ENCODE results near the gene RELCH. TPM values are rescaled to one million over a fixed set of nuclear protein-coding genes. Genes with fewer than 3 reads are reported as not detected.
A peak's percentile ranks its signal among the peaks of the same experiment; 100 is the strongest.

RELCH gene
- polyA plus RNA-seq, 1 donor = 14.1 TPM

DNA sequence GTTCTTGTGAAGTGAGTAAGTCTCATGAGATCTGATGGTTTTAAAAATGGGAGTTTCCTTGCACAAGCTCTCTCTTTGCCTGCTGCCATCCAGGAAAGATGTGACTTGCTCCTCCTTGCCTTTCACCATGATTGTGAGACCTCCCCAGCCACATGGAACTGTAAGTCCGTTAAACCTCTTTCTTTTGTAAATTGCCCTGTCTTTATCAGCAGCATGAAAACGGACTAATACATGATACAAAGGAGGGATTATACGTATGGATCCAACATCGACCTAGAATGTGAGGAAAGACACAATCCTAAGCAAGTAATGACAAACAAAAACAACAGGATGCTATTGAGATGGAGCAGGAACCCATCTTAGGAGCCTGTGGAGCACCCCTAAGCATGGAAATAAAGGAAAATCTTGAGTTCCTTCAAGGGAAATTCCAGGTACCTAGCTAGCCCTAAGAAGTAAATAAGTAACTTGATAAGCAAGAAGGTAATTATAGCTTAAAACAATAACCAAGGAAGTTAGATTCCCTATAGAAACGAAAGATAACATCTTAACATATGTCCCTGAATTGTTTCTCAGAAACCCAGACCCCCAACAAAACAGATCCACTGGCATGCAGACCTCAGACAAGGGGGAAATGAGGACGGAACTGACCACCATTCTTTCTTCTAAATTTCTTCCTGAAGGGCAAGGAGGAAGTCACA, 136.6 kb downstream of the RELCH start:
- no peak for DNase-seq

DNA sequence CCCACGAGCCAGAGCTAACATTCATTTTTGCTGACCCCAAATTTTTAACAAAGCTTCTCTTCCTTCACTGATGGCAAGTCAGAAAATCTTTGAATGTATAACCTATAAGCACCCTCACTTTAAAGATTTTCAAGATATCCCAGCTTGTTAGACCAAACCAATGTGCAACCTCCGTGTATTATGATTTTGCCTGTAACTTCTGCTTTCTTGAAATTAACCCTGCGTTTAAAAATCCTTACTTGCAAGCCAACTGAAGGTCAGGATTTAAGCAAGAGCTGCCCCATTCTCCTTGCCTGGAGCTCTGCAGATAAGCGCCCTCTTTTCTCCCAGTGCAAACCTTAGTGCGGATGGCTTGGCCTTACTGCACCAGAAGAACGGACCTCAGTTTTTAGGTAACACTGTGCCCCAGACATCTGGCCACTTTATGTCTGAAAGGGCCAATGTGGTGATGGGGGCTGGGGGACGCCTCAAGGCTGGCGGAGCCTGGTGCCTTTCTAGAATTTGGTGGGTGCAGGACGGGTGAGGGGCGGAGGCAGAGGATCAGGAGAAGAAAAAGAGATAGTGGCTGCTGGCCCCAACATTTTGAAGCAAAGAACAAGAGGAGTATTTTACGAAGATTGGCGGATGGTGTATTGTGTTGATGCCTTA, 137.2 kb downstream of the RELCH start:
- DNase-seq = no peak

DNA sequence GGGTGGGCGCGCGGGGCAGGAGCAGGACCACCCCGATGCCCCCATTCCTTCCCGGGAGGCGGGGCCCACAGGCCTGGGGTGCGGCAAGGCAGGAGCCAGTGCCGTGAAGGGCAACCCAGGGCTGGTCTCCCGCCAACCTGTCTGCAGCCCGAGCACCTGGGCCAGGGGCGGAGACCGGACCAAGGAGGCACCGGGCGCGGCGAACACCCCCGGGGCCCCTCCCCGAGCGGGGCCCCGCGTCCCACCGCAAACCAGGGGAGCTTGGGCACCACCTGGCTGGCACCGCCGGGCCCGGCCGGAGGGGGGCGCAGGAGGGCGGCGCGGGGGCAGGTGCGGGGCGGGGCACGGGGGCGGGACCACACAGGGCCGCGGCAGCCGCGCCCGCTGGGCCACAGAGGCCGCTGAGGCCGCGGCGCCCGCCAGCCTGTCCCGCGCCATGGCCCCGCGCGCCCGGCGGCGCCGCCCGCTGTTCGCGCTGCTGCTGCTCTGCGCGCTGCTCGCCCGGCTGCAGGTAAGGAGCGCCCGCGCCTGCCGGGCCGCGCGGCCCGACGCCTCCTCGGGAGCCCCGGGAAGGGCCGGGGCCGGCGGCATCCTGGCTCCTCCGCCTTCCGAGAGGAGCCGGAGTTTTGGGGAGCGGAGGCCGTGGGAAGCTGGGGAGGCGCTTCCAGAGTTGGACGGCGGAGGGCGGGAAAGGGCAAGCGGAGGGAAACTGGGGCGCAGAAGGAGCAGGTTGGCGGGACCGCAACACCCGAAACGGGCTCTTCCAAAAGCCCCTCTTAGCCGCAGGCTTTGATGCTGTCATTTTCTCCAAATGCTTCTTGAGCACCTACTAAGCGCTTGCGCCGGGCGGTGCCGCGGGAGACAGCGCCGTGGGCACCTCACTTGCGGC, 138.1 kb downstream of the RELCH start, which contains the start of gene TNFRSF11A:
TNFRSF11A (plus strand) TSS at position 394 of the 889 bp plus-strand sequence; CDS start at position 437, 43 bp downstream.
- peak; percentile 46 for DNase-seq

DNA sequence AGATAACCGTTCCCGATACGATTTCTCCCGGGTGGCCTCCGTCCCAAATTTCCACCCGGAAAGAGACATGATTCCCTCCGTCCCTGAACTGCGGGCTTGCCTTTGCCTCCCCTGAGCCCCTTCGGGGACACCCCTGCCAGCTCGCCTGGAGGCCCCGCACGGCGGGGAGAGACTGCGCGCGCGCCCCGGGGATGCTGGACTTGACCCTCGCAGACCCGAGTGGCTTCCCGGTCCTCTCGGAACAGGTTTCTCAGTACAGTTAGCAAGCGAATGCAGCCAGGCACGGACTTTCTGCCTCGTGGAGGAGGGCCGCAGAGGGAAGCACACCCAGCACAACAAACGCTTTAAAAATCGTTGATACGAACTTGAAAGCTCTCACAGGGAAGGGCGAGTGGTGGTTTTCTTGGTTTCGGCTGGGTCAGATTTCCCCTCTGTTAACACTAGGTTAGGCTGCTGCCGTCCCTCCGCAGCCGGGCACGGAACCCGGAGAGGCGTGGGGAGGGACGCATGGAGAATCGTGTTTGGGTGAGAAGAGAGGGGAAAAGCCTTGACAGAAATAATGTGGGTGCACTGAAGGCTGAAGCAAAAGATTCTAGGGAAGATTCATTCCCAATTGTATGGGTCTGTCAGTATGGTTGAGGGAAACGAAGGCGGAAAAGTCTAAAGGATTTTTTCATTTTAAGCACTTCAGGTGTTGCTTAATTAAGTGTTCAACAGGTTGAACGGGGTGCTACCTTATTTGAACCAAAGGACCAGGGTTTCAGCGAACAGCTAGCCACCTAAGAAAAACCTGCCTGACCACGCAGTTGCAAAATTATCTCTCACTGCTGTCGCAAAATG, 139.0 kb downstream of the RELCH start:
- no peak for DNase-seq

DNA sequence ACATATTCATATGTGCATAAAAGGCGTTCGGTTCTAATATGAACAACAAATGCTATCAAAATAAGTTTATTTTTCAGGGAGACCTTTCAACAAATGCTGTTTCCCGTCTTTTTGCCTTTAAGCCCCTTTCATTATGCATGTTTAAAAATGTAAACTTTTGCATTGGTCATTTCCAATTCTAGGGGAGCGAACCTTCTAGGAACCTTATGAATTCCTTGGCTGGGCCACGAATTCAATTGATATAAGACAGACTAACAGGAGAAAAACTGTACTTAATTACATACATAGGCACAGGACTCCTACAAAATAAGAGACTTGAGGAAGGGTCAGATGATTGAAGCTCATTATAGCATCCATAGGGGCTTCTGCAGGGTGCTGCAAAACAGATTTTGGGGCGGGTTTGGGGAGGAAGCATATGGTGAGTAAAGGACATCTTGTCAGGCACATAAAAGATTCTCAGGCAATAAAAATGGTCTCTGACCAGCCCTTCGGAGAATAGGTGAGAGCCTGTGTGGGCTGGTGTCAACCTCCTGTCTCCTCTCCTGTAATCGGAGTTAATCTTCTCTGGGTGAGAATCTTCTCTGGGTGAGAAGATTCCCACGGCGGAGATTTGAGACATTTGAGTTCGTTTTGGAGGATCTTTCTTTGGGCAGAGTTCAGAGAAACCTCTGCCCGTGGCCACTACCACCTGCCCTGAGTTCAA, 139.7 kb downstream of the RELCH start:
- DNase-seq = no peak

DNA sequence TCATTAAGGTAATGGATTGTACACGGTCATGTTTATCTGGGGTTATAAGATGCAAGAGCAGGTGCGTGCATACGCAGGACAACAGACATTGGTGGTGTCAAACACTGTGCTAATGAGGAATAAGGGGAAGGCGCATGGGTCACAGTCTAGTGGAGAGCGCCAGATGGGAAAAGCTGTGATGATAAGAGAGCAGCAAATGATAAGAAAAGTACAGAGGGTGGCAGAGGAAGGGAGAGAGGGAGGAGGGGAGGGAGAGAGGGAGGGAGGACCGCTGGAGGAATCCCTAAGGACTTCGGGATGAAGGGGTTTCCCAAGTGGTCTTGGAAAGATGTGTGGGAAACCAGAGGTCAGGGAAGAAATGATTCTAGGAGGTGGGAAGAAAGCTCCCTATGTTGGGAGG, 140.9 kb downstream of the RELCH start:
- DNase-seq = no peak

DNA sequence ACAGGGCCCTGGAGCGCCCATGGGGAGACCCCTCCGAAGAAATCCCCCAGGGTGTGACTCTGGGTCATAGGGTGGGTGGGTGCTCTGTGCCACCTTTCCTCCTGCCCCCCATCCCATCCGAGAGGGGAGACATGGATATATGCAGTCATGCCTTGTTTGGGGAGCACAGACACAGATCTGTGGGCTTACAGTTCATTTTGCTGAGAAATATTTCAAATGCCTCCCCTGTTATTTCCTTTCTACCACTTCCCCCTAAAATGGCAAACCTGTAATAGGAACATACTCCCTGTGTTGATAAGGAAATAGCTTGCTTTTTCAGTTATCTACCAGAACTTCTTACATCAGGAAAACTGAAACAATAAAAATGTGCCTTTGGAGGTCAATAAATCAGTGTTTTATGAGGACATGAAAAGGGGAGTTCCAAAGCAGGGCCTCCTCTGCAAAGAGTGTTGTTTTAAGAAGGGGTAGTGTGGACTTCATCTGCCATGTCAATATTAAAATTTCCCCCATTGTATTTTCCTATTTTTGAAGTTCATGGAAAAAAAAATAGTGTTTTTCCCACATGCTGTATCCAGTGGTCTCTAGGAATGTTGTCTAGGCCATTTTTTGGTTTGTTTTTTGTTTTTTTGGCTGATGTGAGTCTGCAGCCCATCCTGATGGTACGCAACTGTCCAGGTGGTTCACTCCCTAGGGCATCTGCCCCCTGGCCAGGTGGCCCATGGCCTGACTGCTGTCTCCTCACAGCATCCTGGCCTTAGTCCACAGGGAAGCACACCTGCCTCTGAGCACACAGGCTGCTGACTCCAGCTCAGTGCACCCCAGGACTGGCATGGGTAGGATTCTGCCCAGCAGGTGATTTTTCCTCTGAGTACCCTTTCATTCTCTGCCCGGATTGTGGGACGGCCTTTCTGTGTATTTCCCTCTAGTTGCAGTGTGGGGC, 141.8 kb downstream of the RELCH start:
- DNase-seq = no peak

DNA sequence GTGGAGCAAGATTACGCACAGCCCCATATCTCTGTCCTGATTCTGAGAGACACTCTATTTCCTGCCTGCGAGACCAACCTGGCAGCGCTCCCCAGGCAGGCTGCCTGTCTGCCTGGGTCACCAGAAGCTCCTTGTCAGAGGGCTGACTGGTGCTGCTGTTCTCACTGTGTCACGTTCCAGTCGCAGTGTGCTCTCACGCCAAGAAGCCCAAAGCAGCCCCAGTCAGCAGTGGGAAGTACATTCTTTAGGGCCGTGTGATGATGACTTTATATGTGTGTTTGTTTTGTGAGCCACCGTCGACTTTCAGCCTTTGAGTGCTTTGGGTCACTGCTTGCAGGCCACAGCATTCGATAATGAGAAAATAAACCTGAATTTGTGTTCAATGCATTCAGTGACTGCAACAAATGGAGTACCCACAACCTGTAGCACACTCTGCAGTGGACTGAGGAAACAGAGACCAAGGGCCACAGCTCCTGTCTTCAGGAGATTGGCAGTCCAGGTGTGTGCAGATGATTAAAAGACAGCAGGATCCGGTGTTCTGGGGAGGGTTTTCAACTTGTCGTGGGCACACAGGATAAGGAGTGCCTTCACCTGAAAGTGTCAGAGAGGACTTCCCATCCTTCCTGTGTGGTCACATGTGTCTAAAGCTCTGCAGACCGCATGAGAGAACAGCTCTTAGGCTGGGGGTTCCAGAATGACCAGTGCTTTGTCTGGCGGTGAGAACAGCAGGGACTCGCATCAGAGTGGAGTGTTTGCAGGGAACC, 142.8 kb downstream of the RELCH start:
- DNase-seq = no peak

DNA sequence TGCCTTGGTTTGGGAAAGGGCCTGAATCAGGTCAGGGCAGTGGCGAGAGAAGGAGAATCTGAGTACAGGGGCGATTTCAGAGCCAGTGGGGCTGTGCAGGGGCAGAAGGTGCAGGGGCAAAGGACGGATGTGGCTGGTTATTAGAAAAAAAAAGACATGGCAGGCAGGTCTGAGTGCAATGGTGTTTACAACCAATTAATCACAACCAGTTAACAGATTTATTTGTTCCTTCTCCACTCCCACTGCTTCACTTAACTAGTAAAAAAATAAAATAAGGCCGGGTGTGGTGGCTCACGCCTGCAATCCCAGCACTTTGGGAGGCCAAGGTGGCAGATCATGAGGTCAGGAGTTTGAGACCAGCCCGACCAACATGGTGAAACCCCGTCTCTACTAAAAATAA, 143.6 kb downstream of the RELCH start:
- no peak for DNase-seq

DNA sequence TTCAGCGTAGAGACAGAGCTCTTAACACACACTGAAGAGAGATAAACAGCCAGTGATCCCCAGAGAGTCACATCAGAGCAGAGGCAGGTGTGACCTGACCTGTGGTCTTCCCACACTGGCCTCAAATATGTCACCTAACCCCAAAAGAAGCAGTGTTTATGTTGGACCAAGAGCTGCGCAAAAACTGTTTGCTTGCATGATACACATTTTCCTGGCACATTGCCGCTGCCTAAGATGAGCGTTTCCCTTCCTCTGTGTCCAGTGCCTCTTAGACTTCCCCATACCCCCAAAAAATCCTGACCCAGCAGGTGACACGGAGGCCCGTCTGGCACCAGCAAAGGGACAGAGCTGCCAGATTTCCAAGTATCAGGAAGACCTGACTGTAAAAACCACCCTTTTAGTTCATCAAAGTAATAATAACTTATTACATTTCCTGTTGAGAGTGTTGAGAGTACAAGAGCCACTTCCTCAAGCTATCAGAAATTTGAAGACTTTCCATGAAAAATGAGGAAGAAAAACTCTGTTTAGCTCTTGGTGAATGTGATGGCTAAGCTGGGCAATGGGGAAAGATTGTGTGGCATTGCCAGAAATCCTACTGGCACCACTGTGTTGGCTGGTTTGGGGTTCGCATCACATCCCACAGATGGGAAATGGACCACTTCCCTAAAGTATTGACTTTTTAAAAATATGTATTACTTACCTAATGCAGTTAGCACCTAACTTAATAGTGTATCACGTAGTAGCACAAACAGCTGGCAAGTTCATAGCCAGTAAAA, 144.7 kb downstream of the RELCH start:
- peak; percentile 26 for DNase-seq

DNA sequence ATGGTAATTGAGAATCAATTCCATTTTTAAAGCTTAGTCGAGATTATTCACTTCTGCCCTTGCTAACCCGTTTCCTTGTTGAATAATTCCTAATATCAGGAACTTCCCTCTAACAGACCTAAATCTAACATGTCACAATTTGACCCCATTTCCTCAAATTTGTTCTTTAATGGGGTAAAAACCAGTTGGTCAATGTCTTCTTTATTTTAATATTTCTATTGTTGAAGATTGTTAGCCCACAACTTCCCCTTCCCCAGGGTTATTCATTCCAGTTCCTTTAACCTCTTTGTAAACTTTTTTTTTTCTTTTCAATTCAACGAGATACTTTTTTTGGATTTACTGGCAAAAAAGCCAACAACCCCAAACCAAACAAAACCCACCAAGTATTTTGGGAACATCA, 145.4 kb downstream of the RELCH start:
- no peak for DNase-seq

DNA sequence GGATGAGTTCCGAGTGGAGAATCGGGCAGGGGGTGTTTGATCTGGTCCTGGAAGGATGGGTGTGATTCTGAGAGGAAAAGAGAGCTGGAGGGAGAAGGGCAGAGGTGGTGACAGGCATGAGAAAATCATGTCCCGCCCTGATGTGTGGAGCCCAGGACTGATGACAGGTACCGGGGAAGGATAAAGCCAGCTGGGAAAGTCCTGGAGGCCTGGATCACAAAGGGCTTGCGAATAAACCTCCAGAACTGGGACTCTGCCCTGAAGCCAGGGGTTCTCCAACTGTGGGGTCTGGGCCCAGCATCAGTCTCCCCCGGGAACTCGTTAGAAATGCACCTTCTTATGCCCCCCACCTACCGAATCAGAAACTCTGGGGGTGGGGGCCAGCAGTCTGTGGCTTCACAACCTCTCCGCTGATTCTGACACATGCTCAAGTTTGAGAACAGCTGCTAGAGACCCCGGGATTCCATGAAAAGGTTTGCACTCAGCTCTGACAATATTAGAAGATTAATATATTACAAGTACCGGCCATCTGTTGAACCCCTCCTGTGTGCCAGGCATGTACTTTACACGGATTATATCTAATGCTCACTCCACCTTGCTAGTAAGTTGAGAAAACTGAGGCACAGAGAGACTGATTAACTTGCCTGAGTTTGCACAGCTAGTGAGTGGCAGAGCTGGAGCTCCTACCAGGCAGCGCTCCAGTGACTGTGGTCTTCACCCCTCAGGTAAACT, 146.1 kb downstream of the RELCH start:
- no peak for DNase-seq

DNA sequence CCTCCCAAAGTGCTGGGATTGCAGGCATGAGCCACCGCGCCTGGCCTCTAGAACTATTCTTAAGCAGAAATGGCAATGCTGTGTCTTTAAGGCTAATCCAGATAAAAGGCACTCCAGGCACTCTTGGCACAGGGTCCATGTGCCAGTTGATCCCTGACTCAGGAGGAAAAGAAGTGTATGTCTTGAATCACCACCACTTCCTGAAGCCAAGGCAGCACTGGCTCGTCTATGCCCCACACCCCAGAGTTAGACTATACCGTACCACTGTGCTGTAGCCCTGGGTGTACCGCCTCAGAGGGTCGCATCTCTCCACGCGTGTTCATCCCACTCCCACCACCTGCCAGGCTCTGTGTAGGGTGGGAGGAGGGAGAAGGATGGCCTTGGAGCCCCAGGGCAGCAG, 147.1 kb downstream of the RELCH start:
- no peak for DNase-seq

DNA sequence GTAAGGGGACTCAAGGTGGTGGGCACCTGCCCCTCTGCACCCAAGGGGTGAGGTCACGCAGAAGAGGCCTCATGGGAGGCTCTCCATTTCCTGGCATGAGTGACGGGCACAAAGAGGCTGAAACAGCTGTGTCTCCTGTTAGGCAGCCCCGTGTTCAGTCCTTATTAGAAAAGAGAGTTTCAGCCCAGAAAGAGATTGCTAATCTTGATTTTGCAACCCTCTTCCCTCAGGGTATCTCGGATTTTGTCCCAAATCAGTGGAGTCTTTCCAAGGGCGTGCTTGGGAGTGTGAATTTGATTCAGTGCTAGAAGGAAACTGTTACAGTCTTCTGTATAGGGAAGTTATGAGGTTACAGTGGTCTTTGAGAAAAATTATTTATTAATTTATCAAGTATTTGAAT, 148.4 kb downstream of the RELCH start:
- no peak for DNase-seq

DNA sequence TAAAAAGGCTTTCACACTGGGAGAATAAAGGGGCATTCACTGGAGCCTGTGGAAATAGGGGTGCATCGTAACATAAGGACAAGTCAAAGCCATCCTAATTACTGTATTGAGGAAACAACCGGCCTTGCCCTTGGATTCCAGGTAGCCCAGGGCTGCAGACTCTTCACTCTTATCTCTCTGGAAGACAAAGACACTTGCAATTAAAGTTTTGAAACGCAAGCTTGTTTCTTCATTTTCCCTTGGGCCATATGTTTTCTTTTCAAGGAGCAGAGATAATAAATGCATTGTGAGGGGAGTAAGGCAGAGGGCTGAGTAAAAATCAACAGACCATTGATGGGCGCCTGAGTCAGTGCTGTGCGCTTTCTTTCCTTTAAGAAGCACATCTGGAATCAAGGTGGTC, 149.6 kb downstream of the RELCH start:
- DNase-seq = no peak

DNA sequence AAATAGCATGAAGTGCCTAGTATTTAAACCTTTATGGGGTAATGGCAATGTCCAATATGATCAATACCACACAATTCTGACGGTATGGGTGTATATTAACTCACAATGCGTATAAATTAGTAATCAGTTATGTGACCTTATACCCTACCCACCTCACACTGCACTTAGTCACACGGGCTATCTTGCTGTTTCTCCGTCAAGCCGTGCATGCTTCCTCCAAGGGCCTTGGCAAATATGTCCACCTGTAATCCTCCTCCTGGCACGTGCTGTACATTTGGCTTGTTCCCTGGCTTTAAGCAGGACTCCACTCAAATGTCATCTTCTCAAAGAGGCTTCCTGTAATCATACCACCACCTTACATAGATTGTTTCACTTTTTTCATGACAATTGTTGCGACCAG, 150.3 kb downstream of the RELCH start:
- DNase-seq = no peak

DNA sequence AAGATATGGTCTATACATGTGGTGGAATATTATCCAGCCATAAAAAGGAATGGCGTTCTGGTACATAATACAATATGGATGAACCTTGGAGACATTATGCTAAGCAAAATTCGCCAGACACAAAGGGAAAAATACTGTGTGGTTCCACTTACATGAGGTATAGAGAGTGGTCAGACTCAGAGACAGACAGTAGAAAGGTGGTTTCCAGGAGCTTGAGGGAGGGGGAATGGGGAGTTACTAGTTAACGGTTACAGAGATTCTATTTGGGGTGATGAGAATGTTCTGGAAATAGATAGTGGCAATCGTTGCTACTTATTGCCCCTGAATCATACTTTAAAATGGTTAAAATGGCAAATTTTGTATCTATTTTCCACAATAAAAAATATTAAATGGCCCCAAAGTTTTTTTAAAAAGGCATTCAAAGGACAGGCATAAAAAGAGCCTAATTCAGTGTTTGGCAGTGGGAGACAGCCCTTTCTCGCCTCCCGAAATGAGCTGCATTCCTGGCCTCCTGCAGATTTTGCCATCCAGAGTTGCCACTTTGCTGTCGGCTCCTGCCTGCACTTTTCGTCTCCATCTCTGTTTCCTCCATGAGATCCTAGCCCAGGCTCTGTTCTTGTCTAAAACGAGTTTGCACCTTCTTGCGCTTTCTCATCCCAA, 151.5 kb downstream of the RELCH start:
- no peak for DNase-seq

Measured in hindlimb muscle (tissue), 1 donor.